ENCODE measurements around the gene RNASE12.

DNA sequence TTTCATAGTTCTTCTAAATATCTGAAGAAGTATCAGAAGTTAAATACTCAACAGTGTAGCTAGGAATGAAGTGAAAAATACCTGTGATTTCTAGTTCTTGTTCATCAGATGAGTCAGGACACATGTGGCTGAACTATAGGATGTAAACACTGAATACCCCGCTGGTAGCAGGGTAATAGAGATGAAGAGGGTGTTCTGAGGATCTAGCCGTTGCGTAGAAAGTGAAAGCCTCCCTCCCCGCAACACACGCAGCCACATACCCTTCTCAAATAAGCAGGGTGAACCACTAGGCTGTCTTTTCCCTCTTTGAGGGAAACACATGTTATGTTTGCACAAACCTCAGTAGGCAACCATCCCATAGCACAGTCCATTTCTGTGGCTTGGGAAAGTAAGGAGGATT, 16.4 kb upstream of the RNASE12 start:
- TF ChIP-seq, protein P1, sequence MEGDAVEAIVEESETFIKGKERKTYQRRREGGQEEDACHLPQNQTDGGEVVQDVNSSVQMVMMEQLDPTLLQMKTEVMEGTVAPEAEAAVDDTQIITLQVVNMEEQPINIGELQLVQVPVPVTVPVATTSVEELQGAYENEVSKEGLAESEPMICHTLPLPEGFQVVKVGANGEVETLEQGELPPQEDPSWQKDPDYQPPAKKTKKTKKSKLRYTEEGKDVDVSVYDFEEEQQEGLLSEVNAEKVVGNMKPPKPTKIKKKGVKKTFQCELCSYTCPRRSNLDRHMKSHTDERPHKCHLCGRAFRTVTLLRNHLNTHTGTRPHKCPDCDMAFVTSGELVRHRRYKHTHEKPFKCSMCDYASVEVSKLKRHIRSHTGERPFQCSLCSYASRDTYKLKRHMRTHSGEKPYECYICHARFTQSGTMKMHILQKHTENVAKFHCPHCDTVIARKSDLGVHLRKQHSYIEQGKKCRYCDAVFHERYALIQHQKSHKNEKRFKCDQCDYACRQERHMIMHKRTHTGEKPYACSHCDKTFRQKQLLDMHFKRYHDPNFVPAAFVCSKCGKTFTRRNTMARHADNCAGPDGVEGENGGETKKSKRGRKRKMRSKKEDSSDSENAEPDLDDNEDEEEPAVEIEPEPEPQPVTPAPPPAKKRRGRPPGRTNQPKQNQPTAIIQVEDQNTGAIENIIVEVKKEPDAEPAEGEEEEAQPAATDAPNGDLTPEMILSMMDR (IDR thresholded peaks at IDR 0.05) = no peak
- no peak for TF ChIP-seq POLR2AphosphoS5 (IDR thresholded peaks at IDR 0.05)

Measured in stomach (tissue), 4 donors.